Heart right ventricle (tissue), 16 donors: ENCODE measurements around the gene NEBL. TPM values are rescaled to one million over a fixed set of nuclear protein-coding genes. Genes with fewer than 3 reads are reported as not detected.

Experiments
- ATAC-seq, 8 donors: fragments of 200-7000 bp; cut with Tn5 transposase; one replicate each; pipeline ENCODE4 v1.9.1; 2020; ENCODE audit warnings: mild to moderate bottlenecking in 8 of 8, moderate library complexity in 8 of 8, moderate number of reproducible peaks in 1 of 8
- DNase-seq, 2 donors: peaks; one replicate each; pipeline ENCODE4 v3.0.0-alpha.2; 2020
- H3K27ac ChIP-seq, 10 donors: fragments of 200-600 bp; sonication (generic) in 2 of 10; one replicate each; pipeline versions ENCODE4 v1.5.0 to v1.8.0; 2020 to 2022; ENCODE audit warnings: mild to moderate bottlenecking in 3 of 10
- H3K27me3 ChIP-seq, 7 donors: fragments of 200-600 bp; one replicate each; pipeline ENCODE4 v1.8.0; 2021 to 2022; ENCODE audit warnings: mild to moderate bottlenecking in 2 of 7
- H3K36me3 ChIP-seq, 9 donors: fragments of 200-600 bp; sonication (generic) in 1 of 9; one replicate each; pipeline versions ENCODE4 v1.5.0 to v1.8.0; 2020 to 2022; ENCODE audit warnings: mild to moderate bottlenecking in 2 of 9
- H3K4me1 ChIP-seq, 9 donors: fragments of 200-600 bp; sonication (generic) in 1 of 9; one replicate each; pipeline versions ENCODE4 v1.5.0 to v1.8.0; 2020 to 2022; ENCODE audit warnings: mild to moderate bottlenecking in 4 of 9
- H3K4me3 ChIP-seq, 10 donors: fragments of 200-600 bp; sonication (generic) in 2 of 10; one replicate each; pipeline versions ENCODE4 v1.5.0 to v1.8.0; 2020 to 2022; ENCODE audit warnings: mild to moderate bottlenecking in 7 of 10, moderate library complexity in 2 of 10
- H3K9me3 ChIP-seq, 11 donors: fragments of 200-600 bp in 10 of 11; sonication (generic) in 2 of 11; one replicate each; pipeline versions ENCODE4 v1.5.0 to v1.8.0; 2013 to 2022; ENCODE audit warnings: mild to moderate bottlenecking in 2 of 11, control low read depth in 1 of 11, moderate library complexity in 1 of 11
- CTCF ChIP-seq, 9 donors: fragments of 200-600 bp; sonication (generic) in 2 of 9; IDR thresholded peaks; one replicate each; pipeline versions ENCODE4 v1.5.0 to v1.8.0; 2021 to 2022; ENCODE audit warnings: antibody characterized with exemption in 9 of 9, mild to moderate bottlenecking in 5 of 9, moderate library complexity in 1 of 9
- WGBS, 2 donors: extraction: QIAGEN DNeasy Blood & Tissue Kit; methylation state at CpG; one replicate each; pipeline ENCODE4 v1.1.7; 2013; ENCODE audit warnings: inconsistent platforms in 1 of 2; 5-methylcytosine and 5-hydroxymethylcytosine counted together
- intact Hi-C, 10 donors: fragments of 100-400 bp; cut with DNase I; formaldehyde crosslinking; loops; one replicate each; pipeline versions ENCODE4 v1.11.1 to v1.14.2; 2022
- polyA plus RNA-seq, 2 donors: library from polyadenylated mRNA; stranded (reverse); fragments of 200-250 nt; gene quantifications; one replicate each; pipeline ENCODE4 v1.2.3, GENCODE V29; 2013
- total RNA-seq, 10 donors: library from RNA; stranded (reverse); fragmentation: NEBNext Ultra II Directional in 3 of 10; extraction: Animal tissue kit (Norgen Biotek cat#: 25700) in 3 of 10; gene quantifications; one replicate each; pipeline versions ENCODE4 v1.2.1 to v1.2.4, GENCODE V29; 2021 to 2023
- donor health status: Arrhythmogenic right ventricular cardiomyopathy.
- donor health status: ischemic (EF 13 %, LVEDD 7.1; RV severe dilation, severe dysfunction).
- donor health status: healthy with polysubstance abuse.
- donor health status: DM: no; HTN: yes; CAD: no.
- donor health status: DM: no; HTN: no; CAD: no.
- donor health status: ischemic (EF 25% LVEDD 6.9; RV normal size, moderate dysfunction).
- donor health status: ischemic (EF 25% LVEDD 5.7; RV mildly dilated, moderate dysfunction).
- donor health status: healthy.
- donor health status: DM: yes; HTN: yes; CAD: no.
- donor health status: Ischemic cardiomyopathy.
- donor health status: ischemic (EF 35%, LVEDD 5.7; RV mildly dilated, moderate dysfunction).
- donor health status: nonischemic (EF 11% LVEDD 7.7; RV severe dilation, severe dysfunction).
- donor health status: DM: yes; HTN: yes; CAD: no.
- donor health status: PGD.
- donor health status: ischemic (EF 29% LVEDD 5.4; RV normal size, mild dysfunction).
- donor health status: nonischemic (EF 23%, LVEDD 6.1; RV moderate dilation, normal function).

NEBL gene
- total and polyA plus RNA-seq, 12 donors = 113 to 899 (median 722) TPM

DNA sequence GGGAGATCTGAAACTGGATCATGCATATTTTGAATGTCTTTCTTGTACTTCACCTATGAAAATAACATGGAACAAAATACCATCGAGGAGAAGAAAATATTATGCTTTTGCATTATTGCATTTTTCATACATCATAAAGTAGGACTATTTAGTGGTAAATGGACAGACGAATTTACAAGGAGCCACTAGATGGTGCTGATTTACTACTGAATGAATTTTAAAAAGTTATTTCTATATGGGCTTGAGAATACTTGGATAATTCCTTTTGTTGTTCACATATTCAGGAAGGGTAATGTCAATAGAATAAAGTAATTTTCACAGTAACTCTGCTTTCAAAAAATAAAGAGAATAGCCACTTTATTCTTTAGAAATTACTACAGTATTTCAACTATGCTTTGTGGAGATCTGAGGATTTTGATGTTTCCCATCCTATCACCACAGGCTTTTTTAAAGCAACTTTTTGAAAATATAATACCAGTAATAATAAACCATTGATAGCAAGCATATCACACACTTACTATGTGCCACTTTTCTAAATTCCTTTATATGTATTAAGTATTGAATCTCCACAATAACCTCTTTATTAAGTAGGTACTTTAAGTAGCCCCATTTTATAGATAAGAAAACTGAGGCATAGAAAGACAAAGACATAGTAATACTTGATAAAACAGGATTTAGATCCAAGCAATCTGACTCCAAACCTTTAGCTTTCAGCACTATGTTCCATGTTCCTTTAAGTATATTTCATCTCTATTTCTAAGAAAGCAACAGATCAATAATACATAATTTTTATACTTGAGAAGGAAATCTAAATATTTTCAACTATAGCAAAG is 38.6 kb downstream of the NEBL start:
- TF ChIP-seq CTCF (IDR thresholded peaks at IDR 0.05) = peak in 8 of 9 donors; percentile 18 to 63 (median 49)
- intact Hi-C loops = loop anchor here in 5 of 10 donors (5.0 to 10.0 kb wide), 3 partner anchors 406 to 1444 kb away; no protein-coding TSS in a partner anchor
- Histone ChIP-seq H3K4me3 (no peak overlapping the region), H3K36me3 (peaks cover 0 to 82% (median 5%) of the 10 kb centered on the region in 9 donors), H3K27ac (no peak overlapping the region), H3K27me3 (no peaks in the 10 kb centered on the region), H3K4me1 (peaks cover 0 to 32% (median 0%) of the 10 kb centered on the region in 9 donors), H3K9me3 (no peaks in the 10 kb centered on the region)
- ATAC-seq (no peak), DNase-seq (no peak)
- 11 to 21% methylated on average over 2 of the region's 2 CpGs for WGBS, 2 donors

DNA sequence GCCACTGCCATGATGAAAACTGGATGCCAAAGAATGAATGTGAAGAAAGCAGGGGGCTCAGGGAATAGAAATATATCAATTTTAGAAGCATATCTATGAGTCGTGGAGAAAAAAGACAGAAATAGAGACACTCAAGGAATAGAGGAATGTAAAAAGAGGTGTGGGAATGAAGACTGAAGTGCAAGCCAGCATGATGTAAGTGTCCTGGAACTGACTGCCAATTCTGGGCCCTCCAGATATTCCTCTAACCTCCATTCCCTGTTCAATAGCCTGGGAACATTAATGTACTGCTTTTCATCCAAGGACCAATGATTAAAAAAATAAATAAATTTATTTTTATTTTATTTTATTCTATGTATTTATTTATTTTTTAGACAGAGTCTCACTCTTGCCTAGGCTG is 40.6 kb downstream of the NEBL start:
- H3K27ac ChIP-seq = peak overlapping the region in 6 of 10 donors; percentile 0 to 65 (median 46)
- ATAC-seq (peak in 5 of 8 donors; percentile 32 to 76 (median 55)), DNase-seq (no peak)
- H3K9me3 ChIP-seq = no peaks in the 10 kb centered on the region
- WGBS, 2 donors = 7 to 34% methylated on average over 1 of the region's 1 CpG
- H3K36me3 ChIP-seq = peaks cover 0 to 82% (median 7%) of the 10 kb centered on the region in 9 donors
- no peak overlapping the region for H3K4me3 ChIP-seq
- intact Hi-C loops = loop anchor here in 5 of 10 donors (5.0 to 10.0 kb wide), 3 partner anchors 408 to 1442 kb away; no protein-coding TSS in a partner anchor
- H3K27me3 ChIP-seq = no peaks in the 10 kb centered on the region
- peaks cover 0 to 32% (median 0%) of the 10 kb centered on the region in 9 donors for H3K4me1 ChIP-seq
- no peak for TF ChIP-seq CTCF (IDR thresholded peaks at IDR 0.05)

DNA sequence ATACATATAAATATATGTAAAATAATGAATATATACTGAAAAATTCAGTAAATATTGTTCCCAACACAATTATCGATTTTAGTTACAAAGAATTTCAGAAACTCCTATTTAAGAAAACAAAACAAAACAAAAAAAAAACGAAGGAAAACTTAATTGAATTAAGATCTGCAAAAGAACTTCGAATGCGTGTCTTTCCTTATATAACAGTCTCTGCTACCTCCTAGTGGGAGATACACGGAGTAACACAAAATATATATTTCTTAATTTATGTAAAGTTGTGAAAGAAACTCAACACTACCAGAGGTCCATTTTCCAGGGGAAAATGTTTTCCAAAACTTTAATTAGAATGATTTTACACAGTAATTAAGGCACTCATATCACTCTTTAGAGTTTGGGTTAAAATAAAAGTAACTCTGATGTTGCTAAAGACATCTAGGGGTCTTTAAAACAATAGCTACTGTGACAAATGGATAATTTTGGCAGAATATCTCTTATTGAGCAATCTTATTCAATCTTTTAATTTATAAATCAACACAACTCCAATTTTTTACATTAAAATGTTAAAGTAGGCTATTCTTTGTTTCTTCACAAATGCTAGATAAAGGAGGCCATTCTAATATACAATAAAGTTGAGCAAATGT is 41.6 kb downstream of the NEBL start:
- H3K4me3 ChIP-seq = no peak overlapping the region
- H3K4me1 ChIP-seq = peaks cover 0 to 32% (median 0%) of the 10 kb centered on the region in 9 donors
- no peak for ATAC-seq
- TF ChIP-seq CTCF (IDR thresholded peaks at IDR 0.05) = peak in 7 of 9 donors; percentile 31 to 57 (median 42)
- 33 to 38% methylated on average over 5 of the region's 5 CpGs for WGBS, 2 donors
- H3K27ac ChIP-seq = peak overlapping the region in 5 of 10 donors; percentile 0 to 65 (median 49)
- DNase-seq = no peak
- no peaks in the 10 kb centered on the region for H3K27me3 ChIP-seq
- peaks cover 0 to 82% (median 7%) of the 10 kb centered on the region in 9 donors for H3K36me3 ChIP-seq
- H3K9me3 ChIP-seq = no peaks in the 10 kb centered on the region
- intact Hi-C loops = loop anchor here in 5 of 10 donors (5.0 to 10.0 kb wide), 3 partner anchors 409 to 1441 kb away; no protein-coding TSS in a partner anchor

DNA sequence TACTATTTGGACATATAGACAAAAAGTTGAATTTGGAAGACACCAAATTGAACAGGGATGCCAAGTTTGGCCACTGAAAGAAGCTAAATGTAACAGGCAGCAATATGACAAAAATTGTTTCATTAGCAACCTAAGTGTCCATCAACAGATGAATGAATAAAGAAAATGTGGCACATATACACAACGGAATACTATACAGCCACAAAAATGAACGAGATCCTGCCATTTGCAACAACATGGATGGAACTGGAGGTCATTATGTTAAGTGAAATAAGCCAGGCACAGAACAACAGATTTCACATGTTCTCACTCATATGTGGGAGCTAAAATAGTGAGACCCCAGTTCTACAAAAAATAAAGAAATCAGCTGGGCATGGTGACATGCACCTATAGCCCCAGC is 43.8 kb downstream of the NEBL start:
- H3K4me3 ChIP-seq = no peak overlapping the region
- no peak overlapping the region for H3K27ac ChIP-seq
- ATAC-seq (no peak), DNase-seq (no peak)
- no peaks in the 10 kb centered on the region for H3K27me3 ChIP-seq
- no peak for TF ChIP-seq CTCF (IDR thresholded peaks at IDR 0.05)
- H3K9me3 ChIP-seq = peaks cover 0 to 11% (median 0%) of the 10 kb centered on the region in 11 donors
- H3K4me1 ChIP-seq = peaks cover 0 to 22% (median 0%) of the 10 kb centered on the region in 9 donors
- WGBS, 2 donors = 96 to 99% methylated on average over 2 of the region's 2 CpGs
- intact Hi-C loops = loop anchor here in 3 of 10 donors (10.0 kb wide), 2 partner anchors 412 to 1438 kb away; no protein-coding TSS in a partner anchor
- peaks cover 0 to 83% (median 18%) of the 10 kb centered on the region in 9 donors for H3K36me3 ChIP-seq
